Non-pigmented ciliary epithelial cell (primary cell): ENCODE data around the gene PLEKHN1.

Experiments used
- DNase-seq: peaks from one replicate; pipeline ENCODE4 v3.0.0-alpha.2; 2010; ENCODE audit warnings: low read depth

PLEKHN1 gene

GRCh38 chr1:962381-963300, 3.6 kb upstream of the PLEKHN1 start:
- DNase-seq = no peak

- no peak for DNase-seq
Observed at GRCh38 chr1:963301-963651, 3.0 kb upstream of the PLEKHN1 start.

- no peak for DNase-seq
Observed at GRCh38 chr1:963746-964525, 2.3 kb upstream of the PLEKHN1 start.

- DNase-seq = no peak
Observed at GRCh38 chr1:964691-965525, 1.4 kb upstream of the PLEKHN1 start.

- DNase-seq = no peak
Observed at GRCh38 chr1:965526-966134, 652 bp upstream of the PLEKHN1 start.

- no peak for DNase-seq
Observed at GRCh38 chr1:966704-967300, 520 bp downstream of the PLEKHN1 start.

GRCh38 chr1:967466-968343, 1.4 kb downstream of the PLEKHN1 start:
- no peak for DNase-seq

GRCh38 chr1:969260-969855, 3.1 kb downstream of the PLEKHN1 start:
- DNase-seq = no peak

- DNase-seq = no peak
Observed at GRCh38 chr1:970242-970972, 4.1 kb downstream of the PLEKHN1 start.

GRCh38 chr1:970973-971730, 4.9 kb downstream of the PLEKHN1 start:
- no peak for DNase-seq

GRCh38 chr1:971751-972506, 5.6 kb downstream of the PLEKHN1 start:
- DNase-seq = no peak

GRCh38 chr1:972726-973458, 6.6 kb downstream of the PLEKHN1 start:
- DNase-seq = no peak

GRCh38 chr1:973459-974292, 7.4 kb downstream of the PLEKHN1 start:
- DNase-seq = no peak

GRCh38 chr1:974293-974640, 8.0 kb downstream of the PLEKHN1 start:
- no peak for DNase-seq

GRCh38 chr1:974687-975328, 8.5 kb downstream of the PLEKHN1 start:
- DNase-seq = no peak

GRCh38 chr1:975365-975764, 9.1 kb downstream of the PLEKHN1 start:
- DNase-seq = no peak
